ENCODE measurements around the gene APLP2. TPM values are rescaled to one million over a fixed set of nuclear protein-coding genes. Genes with fewer than 3 reads are reported as not detected.

APLP2 gene
- total RNA-seq, 1 donor from 2014 or later: 159 TPM

Small RNA genes within 50 kb of the gene (small RNA-seq; reads per million reads assigned to genes)
- not detected for gene RF00015 (ENCODE audit: low replicate concordance)
- gene RPL34P21 (ENCODE audit: low replicate concordance): not detected

Other genes starting within 250 kb of the APLP2 start
- gene NFRKB, start 174.3 kb upstream of the APLP2 start, total RNA-seq: 47.2 TPM
- 7.5 TPM for gene PRDM10, start 67.1 kb upstream of the APLP2 start, total RNA-seq
- gene ST14, start 89.9 kb downstream of the APLP2 start, total RNA-seq: 9.7 TPM
- gene ZBTB44, start 245.0 kb downstream of the APLP2 start, total RNA-seq: 91.6 TPM